Mammary epithelial cell (primary cell): ENCODE measurements around the gene PYCR2.
"Not testable (repeated sequence)": the region's sequence is repeated elsewhere in the genome, so short reads cannot be mapped to it uniquely, and the experiment has no call there.

ENCODE experiments used
- EZH2 ChIP-seq: IDR thresholded peaks from 2 replicates; pipeline ENCODE4 v1.6.1; 2012; ENCODE audit warnings: low read length, inconsistent platforms, borderline replicate concordance
- TF ChIP-seq, protein P1 (sequence below), 2 donors: IDR thresholded peaks in 1 of 2; conservative IDR thresholded peaks in 1 of 2; 2 replicates each; pipeline ENCODE4 v1.5.1; 2011 to 2012; ENCODE audit warnings: inconsistent platforms in 2 of 2, low read length in 2 of 2, mild to moderate bottlenecking in 2 of 2, control low read depth in 1 of 2, low read depth in 1 of 2; ENCODE audit not compliant: insufficient read depth in 1 of 2; ENCODE audit errors: extremely low read depth in 1 of 2

- TF ChIP-seq EZH2, result not testable (repeated sequence)
- TF ChIP-seq, protein P1, sequence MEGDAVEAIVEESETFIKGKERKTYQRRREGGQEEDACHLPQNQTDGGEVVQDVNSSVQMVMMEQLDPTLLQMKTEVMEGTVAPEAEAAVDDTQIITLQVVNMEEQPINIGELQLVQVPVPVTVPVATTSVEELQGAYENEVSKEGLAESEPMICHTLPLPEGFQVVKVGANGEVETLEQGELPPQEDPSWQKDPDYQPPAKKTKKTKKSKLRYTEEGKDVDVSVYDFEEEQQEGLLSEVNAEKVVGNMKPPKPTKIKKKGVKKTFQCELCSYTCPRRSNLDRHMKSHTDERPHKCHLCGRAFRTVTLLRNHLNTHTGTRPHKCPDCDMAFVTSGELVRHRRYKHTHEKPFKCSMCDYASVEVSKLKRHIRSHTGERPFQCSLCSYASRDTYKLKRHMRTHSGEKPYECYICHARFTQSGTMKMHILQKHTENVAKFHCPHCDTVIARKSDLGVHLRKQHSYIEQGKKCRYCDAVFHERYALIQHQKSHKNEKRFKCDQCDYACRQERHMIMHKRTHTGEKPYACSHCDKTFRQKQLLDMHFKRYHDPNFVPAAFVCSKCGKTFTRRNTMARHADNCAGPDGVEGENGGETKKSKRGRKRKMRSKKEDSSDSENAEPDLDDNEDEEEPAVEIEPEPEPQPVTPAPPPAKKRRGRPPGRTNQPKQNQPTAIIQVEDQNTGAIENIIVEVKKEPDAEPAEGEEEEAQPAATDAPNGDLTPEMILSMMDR (conservative IDR thresholded peaks at IDR 0.05 in 1 of 2, IDR thresholded peaks at IDR 0.05 in 1 of 2; ENCODE audit: extremely low read depth in 1 of 2, insufficient read depth in 1 of 2, low read depth in 1 of 2, low read length in 2 of 2), result not testable (repeated sequence)
Observed at GRCh38 chr1:225939097-225939938, 15.3 kb upstream of the PYCR2 start.
